NCI-H524 (cell line): Measurements from ENCODE around the gene GRPEL2.
"Not testable (repeated sequence)": the region's sequence is repeated elsewhere in the genome, so short reads cannot be mapped to it uniquely, and the experiment has no call there.

Experiments used
- DNase-seq, 2 experiments: peaks; one replicate each; lab custom pipeline; 2025; lab: John Stamatoyannopoulos, UW

GRPEL2 gene

DNA sequence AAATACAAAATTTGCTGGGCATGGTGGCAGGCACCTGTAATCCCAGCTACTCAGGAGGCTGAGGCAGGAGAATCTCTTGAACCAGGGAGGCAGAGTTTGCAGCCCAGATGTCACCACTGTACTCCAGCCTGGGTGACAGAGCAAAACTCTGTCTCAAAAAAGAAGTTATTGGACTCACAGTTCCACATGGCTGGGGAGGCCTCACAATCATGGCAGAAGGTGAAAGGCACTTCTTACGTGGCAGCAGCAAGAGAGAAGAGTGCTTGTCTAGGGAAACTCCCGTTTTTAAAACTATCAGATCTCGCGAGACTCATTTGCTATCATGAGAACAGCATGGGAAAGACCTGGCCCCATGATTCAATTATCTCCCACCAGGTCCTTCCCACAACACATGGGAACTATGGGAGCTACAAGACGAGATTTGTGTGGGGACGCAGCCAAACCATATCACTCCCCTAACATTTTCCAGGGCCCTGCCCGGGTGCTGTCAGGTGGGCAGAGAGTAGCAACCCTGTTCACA is 53.5 kb downstream of the GRPEL2 start:
- not testable (repeated sequence) for DNase-seq

DNA sequence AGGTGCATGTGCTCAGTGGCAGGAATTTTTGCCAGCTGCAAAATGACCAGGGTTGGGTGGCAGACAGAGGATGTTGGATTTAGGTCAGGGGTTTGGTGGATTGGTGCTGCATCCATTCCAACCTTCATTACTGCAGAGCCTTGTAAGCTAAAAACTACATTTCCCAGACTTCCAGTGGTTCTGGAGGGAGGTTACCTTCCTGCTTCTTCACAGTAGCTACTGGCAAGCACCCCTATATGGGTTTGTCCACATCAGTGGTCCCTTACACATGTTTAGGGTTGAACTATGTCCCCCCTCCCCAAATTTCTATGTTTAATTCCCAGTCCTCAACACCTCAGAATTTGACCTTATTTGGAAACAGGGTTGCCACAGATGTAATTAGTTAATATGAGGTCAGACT is 54.5 kb downstream of the GRPEL2 start:
- no peak for DNase-seq

DNA sequence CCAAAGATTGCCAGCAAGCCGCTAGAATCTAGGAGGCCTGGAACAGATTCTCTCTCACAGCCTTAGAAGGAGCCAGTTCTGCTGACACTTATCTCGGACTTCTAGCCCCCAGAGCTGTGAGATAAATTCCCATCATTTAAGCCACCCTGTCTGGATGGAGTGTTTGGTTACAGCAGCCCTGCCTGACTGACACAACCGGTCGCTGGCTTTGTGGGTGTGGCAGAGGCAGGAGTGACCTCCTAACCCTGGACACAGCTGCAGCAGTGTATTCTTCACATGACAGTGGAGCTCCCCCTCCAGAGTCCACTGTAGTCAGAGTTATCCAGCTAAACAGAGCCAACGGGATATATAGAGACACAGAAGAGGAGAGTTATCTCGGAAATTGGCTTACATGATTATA is 55.0 kb downstream of the GRPEL2 start:
- no peak for DNase-seq

DNA sequence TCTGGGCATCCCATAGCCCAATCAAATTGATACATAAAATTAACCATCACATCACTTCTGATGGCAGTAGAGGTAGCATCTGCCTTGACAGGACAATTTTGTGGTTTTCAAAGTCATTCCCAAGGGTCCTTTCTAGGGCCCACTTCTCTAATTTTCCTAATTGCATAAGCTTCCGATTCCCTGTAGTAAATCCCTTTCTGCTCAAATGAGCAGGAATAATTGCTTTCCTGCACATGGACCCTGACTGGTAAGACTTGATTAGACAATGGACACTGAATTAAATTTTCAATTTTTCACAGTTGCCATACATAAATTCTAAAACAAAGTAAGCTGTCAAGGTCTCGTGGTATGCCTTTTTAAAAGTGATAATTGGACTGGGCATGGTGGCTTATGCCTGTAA is 55.8 kb downstream of the GRPEL2 start:
- no peak for DNase-seq

DNA sequence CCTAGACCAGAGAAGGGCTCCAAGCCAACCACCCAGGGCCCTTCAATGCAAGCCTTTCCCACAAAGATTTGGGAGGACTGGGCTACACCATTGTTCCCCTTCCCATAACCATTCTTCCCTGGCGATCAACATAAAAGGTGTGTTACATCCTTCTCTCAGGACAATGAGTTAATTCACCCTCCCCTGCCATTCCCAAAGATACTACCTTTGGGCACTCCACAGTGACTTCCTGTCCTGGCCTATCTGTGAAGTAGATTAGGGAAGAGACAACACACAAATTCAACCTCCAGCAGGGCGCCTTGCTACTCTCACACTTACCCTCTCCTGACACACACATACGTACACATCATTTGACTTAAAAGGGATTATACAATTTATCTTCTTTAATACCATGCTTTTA is 57.0 kb downstream of the GRPEL2 start:
- no peak for DNase-seq
